ENCODE data around the gene TCP11.

- TF ChIP-seq RFX5 (IDR thresholded peaks at IDR 0.05; ENCODE audit: low read length) (no peak), RXRA (IDR thresholded peaks at IDR 0.05; ENCODE audit: borderline replicate concordance, low read depth) (no peak), ZBTB33 (IDR thresholded peaks at IDR 0.05; ENCODE audit: borderline replicate concordance, low read depth) (no peak), CTCF (IDR thresholded peaks at IDR 0.05) (no peak), EP300 (IDR thresholded peaks at IDR 0.05; ENCODE audit: borderline replicate concordance in 1 of 2, low read depth in 1 of 2, low read length in 1 of 2) (no peak), SMC3 (IDR thresholded peaks at IDR 0.05; ENCODE audit: low read depth, low read length) (no peak), JUND (IDR thresholded peaks at IDR 0.05) (no peak), IRF3 (IDR thresholded peaks at IDR 0.05; ENCODE audit: low read depth, low read length) (no peak), POLR2AphosphoS5 (IDR thresholded peaks at IDR 0.05; ENCODE audit: low read depth, low read length) (no peak)
- TF ChIP-seq, protein P1, sequence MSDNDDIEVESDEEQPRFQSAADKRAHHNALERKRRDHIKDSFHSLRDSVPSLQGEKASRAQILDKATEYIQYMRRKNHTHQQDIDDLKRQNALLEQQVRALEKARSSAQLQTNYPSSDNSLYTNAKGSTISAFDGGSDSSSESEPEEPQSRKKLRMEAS (IDR thresholded peaks at IDR 0.05; ENCODE audit: low read depth), result no peak
- TF ChIP-seq, protein P2, sequence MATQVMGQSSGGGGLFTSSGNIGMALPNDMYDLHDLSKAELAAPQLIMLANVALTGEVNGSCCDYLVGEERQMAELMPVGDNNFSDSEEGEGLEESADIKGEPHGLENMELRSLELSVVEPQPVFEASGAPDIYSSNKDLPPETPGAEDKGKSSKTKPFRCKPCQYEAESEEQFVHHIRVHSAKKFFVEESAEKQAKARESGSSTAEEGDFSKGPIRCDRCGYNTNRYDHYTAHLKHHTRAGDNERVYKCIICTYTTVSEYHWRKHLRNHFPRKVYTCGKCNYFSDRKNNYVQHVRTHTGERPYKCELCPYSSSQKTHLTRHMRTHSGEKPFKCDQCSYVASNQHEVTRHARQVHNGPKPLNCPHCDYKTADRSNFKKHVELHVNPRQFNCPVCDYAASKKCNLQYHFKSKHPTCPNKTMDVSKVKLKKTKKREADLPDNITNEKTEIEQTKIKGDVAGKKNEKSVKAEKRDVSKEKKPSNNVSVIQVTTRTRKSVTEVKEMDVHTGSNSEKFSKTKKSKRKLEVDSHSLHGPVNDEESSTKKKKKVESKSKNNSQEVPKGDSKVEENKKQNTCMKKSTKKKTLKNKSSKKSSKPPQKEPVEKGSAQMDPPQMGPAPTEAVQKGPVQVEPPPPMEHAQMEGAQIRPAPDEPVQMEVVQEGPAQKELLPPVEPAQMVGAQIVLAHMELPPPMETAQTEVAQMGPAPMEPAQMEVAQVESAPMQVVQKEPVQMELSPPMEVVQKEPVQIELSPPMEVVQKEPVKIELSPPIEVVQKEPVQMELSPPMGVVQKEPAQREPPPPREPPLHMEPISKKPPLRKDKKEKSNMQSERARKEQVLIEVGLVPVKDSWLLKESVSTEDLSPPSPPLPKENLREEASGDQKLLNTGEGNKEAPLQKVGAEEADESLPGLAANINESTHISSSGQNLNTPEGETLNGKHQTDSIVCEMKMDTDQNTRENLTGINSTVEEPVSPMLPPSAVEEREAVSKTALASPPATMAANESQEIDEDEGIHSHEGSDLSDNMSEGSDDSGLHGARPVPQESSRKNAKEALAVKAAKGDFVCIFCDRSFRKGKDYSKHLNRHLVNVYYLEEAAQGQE (IDR thresholded peaks at IDR 0.05; ENCODE audit: low read depth, low read length), result no peak
Observed at GRCh38 chr6:35158520-35158919, 17.4 kb upstream of the TCP11 start.

Measured in SK-N-SH (cell line).